HG03521 (cell line): ENCODE results near the gene SPINK6.
A peak's percentile ranks its signal among the peaks of the same experiment; 100 is the strongest.

Source experiments
- ATAC-seq: cut with Tn5 transposase; IDR thresholded peaks from one replicate; pipeline ENCODE4 v1.9.1; 2021; ENCODE audit warnings: mild to moderate bottlenecking, moderate library complexity; ENCODE audit not compliant: unreplicated experiment

Gene SPINK6

GRCh38 chr5:148202531-148203203 is at the start of gene SPINK6:
SPINK6 (plus strand) TSS chr5:148203042; CDS start chr5:148203097, 55 bp downstream.
- no peak for ATAC-seq

- ATAC-seq: no peak
Measured at GRCh38 chr5:148156609-148157008, 46.2 kb upstream of the SPINK6 start.

- no peak for ATAC-seq
Measured at GRCh38 chr5:148162038-148162437, 40.8 kb upstream of the SPINK6 start.

GRCh38 chr5:148163345-148163744 is 39.5 kb upstream of the SPINK6 start:
- no peak for ATAC-seq

- ATAC-seq: no peak
Measured at GRCh38 chr5:148166550-148167283, 36.1 kb upstream of the SPINK6 start.

- no peak for ATAC-seq
Measured at GRCh38 chr5:148168246-148168645, 34.6 kb upstream of the SPINK6 start, which contains the start of gene SPINK14. SPINK14 (plus strand) TSS chr5:148168546; CDS start chr5:148169733, 1,187 bp downstream.

GRCh38 chr5:148172377-148172776 is 30.5 kb upstream of the SPINK6 start:
- no peak for ATAC-seq

- ATAC-seq: no peak
Measured at GRCh38 chr5:148176480-148176879, 26.4 kb upstream of the SPINK6 start.

GRCh38 chr5:148177207-148177606 is 25.6 kb upstream of the SPINK6 start:
- ATAC-seq: no peak

- peak; percentile 92 for ATAC-seq
Measured at GRCh38 chr5:148179234-148179824, 23.5 kb upstream of the SPINK6 start.

GRCh38 chr5:148186248-148187003 is 16.4 kb upstream of the SPINK6 start:
- ATAC-seq: peak; percentile 56

- ATAC-seq: no peak
Measured at GRCh38 chr5:148191010-148191409, 11.8 kb upstream of the SPINK6 start.

- ATAC-seq: no peak
Measured at GRCh38 chr5:148193202-148193601, 9.6 kb upstream of the SPINK6 start.

- no peak for ATAC-seq
Measured at GRCh38 chr5:148201151-148201550, 1.7 kb upstream of the SPINK6 start.

- ATAC-seq: no peak
Measured at GRCh38 chr5:148205044-148205806, 2.4 kb downstream of the SPINK6 start.

GRCh38 chr5:148205865-148206264 is 3.0 kb downstream of the SPINK6 start:
- no peak for ATAC-seq

- no peak for ATAC-seq
Measured at GRCh38 chr5:148206620-148207019, 3.8 kb downstream of the SPINK6 start.

GRCh38 chr5:148208226-148208625 is 5.4 kb downstream of the SPINK6 start:
- ATAC-seq: no peak

- no peak for ATAC-seq
Measured at GRCh38 chr5:148209151-148209770, 6.4 kb downstream of the SPINK6 start.

- no peak for ATAC-seq
Measured at GRCh38 chr5:148214665-148215185, 11.9 kb downstream of the SPINK6 start.
